DOHH2 (cell line): ENCODE results near the gene COA8.

Source experiments
- EZH2phosphoT487 ChIP-seq: fragments of 200-600 bp; sonication (generic); IDR thresholded peaks from 2 replicates; pipeline ENCODE4 v1.6.1; 2017; ENCODE audit warnings: borderline replicate concordance, mild to moderate bottlenecking, antibody characterized with exemption, low read length, moderate library complexity, mixed read lengths
- TF ChIP-seq, protein P1 (sequence below): fragments of 200-600 bp; sonication (generic); IDR thresholded peaks from one replicate; pipeline ENCODE4 v1.5.1; 2014; ENCODE audit warnings: antibody characterized with exemption, mild to moderate bottlenecking, low read depth, low read length; ENCODE audit not compliant: poor library complexity, severe bottlenecking

GRCh38 chr14:103514596-103515421 is 48.0 kb upstream of the COA8 start:
- TF ChIP-seq, protein P1, sequence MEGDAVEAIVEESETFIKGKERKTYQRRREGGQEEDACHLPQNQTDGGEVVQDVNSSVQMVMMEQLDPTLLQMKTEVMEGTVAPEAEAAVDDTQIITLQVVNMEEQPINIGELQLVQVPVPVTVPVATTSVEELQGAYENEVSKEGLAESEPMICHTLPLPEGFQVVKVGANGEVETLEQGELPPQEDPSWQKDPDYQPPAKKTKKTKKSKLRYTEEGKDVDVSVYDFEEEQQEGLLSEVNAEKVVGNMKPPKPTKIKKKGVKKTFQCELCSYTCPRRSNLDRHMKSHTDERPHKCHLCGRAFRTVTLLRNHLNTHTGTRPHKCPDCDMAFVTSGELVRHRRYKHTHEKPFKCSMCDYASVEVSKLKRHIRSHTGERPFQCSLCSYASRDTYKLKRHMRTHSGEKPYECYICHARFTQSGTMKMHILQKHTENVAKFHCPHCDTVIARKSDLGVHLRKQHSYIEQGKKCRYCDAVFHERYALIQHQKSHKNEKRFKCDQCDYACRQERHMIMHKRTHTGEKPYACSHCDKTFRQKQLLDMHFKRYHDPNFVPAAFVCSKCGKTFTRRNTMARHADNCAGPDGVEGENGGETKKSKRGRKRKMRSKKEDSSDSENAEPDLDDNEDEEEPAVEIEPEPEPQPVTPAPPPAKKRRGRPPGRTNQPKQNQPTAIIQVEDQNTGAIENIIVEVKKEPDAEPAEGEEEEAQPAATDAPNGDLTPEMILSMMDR: no peak
- TF ChIP-seq EZH2phosphoT487: no peak
